GM19023 (cell line): ENCODE measurements around the gene CBX5.
A peak's percentile ranks its signal among the peaks of the same experiment; 100 is the strongest.
"Not testable (repeated sequence)": the region's sequence is repeated elsewhere in the genome, so short reads cannot be mapped to it uniquely, and the experiment has no call there.

Experiments used
- ATAC-seq: cut with Tn5 transposase; IDR thresholded peaks from one replicate; pipeline ENCODE4 v1.9.1; 2021; ENCODE audit warnings: mild to moderate bottlenecking, moderate library complexity; ENCODE audit not compliant: unreplicated experiment

The CBX5 gene

GRCh38 chr12:54201001-54201794 is 78.7 kb downstream of the CBX5 start:
- ATAC-seq, result no peak

- ATAC-seq, result no peak
These were observed 79.5 kb downstream of the CBX5 start for GRCh38 chr12:54200412-54200811.

GRCh38 chr12:54199917-54200316 is 80.0 kb downstream of the CBX5 start:
- no peak for ATAC-seq

DNA sequence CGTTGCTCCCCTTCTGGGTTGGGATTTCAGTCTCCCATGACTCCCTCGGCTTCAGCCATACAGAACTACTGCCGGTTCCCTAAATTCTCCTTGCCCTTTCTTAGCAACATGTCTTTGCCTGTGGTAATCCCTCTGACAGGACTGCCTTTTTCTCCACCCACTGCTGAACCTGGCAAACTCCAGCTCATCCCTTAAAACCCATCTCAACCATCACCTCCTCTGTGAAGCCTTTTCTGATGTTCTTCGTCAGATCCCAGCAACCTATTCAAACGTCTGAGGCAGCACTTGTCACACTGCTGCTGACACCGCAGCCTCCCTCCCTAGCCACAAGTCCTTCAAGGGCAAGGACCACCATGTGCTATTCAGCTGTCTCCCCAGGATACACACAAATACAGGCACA is 80.9 kb downstream of the CBX5 start:
- no peak for ATAC-seq

DNA sequence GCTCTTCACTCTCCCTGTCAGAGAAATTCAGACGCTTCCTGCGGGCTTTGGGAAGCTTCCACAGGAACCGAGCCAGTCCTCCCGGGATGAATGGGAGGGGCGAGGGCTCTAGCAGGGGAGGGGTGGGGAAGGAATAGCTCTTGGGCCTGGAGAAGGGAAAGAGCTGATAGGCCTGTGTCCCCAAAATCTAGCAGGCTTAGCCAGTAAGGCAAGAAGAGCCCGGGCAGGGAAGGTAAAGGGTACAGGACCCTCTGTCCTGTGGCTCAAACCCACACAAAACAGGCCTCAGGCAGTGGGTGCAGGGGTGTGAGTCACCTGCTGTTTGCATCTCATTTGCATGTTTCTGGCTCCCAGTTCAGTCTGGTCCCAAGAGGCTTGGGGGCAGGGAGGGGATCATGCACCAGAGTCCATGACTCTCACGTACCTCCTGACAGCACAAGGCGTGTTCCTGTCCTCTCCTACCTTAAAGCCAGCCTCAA is 82.5 kb downstream of the CBX5 start:
- ATAC-seq, result no peak

DNA sequence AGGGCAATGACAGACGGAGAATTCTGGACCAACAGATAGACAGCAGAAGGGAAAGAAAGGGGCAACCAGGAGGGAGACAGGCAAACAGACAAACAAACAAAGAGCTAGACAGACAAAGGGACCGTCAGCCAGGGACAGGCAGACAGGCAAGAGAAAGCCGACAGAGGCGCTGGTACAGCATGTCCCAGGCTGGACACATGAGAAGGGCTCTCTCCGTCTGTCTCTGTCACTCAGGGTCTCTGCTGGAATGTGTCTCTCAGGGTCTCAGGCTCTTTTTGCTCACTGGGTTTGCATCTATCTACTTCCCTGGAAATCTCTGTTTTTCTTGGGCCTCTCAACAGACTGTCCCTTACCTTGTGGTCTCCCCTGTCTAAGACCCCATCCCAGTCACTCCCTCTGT is 82.9 kb downstream of the CBX5 start:
- ATAC-seq, result no peak

- ATAC-seq, result no peak
These were observed 83.5 kb downstream of the CBX5 start for GRCh38 chr12:54196396-54196795.

- ATAC-seq, result no peak
These were observed 84.1 kb downstream of the CBX5 start for GRCh38 chr12:54195737-54196347.

DNA sequence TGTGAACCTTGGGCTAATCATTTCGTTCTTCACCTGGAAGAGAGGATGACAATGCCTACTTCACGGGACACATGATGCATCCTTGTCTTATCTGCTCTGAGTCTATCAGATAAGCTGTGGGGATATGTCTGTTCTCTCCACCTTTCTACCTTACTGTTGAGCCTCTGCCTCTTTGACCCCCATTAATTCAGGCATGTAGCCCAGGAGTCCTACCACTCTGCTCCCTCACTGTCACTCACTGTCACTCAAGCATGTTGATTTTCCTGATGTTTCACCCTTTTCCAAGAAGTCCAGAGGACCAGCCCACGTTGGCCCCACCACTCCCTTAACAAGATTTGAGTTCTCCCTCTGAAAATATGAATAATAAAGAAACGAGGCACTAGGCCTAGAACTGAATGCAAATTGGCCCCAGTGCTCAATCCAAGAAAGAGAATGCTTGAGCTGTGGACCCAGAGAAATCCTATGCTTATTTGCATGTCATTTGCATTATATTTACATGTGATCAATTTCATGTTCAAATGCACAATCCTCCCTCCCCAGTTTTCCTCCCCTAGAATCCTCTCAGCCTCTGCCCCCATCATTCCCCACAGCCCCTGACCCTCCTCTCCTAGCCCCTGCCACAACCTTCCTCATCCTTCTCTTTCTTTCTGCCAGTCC is 84.7 kb downstream of the CBX5 start:
- ATAC-seq, result no peak

- not testable (repeated sequence) for ATAC-seq
These were observed 85.3 kb downstream of the CBX5 start for GRCh38 chr12:54194611-54195010.

- no peak for ATAC-seq
These were observed 86.5 kb downstream of the CBX5 start for GRCh38 chr12:54193434-54193833.

- peak; percentile 36 for ATAC-seq
These were observed 88.3 kb downstream of the CBX5 start for GRCh38 chr12:54191550-54192022.

- ATAC-seq, result no peak
These were observed 88.8 kb downstream of the CBX5 start for GRCh38 chr12:54191126-54191525.

DNA sequence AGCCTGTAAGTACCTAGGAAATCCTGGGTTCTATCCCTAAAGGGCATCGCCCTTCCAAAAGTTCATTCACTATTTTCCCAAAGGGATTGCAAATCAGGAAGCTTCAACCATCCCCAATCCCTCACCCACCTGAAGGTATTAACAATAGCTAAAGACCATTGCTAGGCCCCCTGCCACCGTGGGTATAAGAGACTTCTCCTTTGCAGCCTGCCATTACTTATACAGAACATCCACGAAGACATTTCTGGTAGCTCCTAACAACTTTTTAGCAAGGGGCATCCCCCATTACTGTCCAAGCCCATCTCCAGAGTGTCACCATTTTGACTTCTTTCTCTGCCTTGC is 90.8 kb downstream of the CBX5 start:
- ATAC-seq, result no peak

GRCh38 chr12:54187075-54187474 is 92.8 kb downstream of the CBX5 start:
- no peak for ATAC-seq

GRCh38 chr12:54185919-54186318 is 94.0 kb downstream of the CBX5 start:
- ATAC-seq, result no peak

GRCh38 chr12:54185297-54185696 is 94.6 kb downstream of the CBX5 start:
- ATAC-seq, result not testable (repeated sequence)

GRCh38 chr12:54184024-54184805 is 95.7 kb downstream of the CBX5 start:
- no peak for ATAC-seq

- no peak for ATAC-seq
These were observed 96.9 kb downstream of the CBX5 start for GRCh38 chr12:54182981-54183380.

GRCh38 chr12:54182086-54182485 is 97.8 kb downstream of the CBX5 start:
- ATAC-seq, result no peak
